GM18520 (cell line): ENCODE measurements around the gene FAM53B.

Source experiments
- ATAC-seq: cut with Tn5 transposase; IDR thresholded peaks from one replicate; pipeline ENCODE4 v1.9.1; 2021; ENCODE audit not compliant: unreplicated experiment

Gene FAM53B

DNA sequence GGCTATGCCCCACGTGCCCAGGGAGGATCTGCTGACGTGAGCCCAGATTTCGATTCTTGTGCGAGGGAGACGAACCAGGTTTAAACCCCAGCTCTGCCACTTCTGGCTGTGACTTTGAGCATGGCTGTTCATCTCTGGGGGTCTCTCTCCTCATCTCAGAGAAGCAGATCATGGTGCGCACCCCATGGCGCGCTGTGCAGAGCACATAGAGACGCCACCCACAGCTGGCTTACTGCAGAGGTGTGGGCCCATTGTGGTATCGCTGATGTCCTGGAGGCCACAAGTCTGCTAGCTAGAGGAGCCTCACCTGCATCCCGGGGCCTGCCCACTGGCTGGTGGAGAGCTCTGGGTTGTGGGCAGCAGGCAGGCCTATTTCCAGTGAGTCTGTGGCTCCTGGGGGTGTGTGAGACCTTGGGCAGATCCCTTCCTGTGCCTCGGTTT is 142.0 kb downstream of the FAM53B start:
- no peak for ATAC-seq

DNA sequence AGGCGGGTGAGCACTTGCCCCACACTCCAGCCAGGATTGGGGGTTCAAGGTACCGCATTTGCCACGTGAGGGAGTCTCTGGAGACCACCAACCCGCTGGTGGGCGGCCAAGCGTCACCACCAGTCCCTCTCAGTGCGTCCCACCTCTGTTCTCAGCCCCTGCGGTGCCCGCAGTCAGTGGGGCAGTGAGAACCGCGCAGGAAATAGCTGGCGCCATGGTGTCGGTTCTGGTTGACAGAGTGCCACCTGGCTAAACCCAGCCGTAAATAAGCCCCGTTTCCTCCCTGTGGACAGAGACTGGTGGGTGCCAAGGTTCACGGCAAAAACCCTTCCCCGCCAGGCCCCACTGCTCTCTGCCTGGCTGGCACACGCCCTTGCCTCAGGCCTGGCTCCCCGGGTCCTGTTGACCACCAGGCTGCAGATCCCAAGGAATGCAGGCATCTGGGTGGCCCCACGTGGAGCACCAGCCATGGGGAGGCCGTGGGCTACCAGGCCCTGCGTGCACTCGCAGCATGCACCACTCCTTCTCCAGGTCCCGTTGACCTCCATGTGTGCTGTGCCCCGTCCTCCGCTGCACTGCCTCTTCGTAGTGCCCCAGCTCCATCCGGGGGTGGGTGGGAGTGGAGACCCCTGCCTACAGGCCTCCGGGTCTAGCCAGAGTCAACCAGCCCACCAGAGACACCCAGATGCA is 142.6 kb downstream of the FAM53B start:
- no peak for ATAC-seq

DNA sequence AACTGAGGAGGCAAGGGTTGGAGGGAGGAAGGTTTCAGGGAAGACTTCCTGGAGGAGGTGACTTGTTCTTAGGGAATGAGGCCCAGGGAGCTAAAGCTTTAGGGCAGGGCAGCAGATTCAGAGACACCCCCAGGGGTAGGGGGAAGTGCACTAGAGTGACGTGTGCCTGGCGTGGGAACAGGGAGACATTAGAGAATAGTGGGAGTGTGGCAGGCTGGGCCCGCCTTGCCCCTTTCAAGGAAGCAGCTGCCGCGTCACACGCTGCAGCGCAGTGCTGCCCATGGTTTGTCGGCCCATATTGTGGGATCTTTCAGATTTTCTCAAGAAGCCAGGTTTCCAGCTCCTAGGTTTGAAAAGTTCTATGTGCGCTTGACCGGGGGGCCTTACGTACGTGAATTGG is 143.2 kb downstream of the FAM53B start:
- ATAC-seq = no peak

DNA sequence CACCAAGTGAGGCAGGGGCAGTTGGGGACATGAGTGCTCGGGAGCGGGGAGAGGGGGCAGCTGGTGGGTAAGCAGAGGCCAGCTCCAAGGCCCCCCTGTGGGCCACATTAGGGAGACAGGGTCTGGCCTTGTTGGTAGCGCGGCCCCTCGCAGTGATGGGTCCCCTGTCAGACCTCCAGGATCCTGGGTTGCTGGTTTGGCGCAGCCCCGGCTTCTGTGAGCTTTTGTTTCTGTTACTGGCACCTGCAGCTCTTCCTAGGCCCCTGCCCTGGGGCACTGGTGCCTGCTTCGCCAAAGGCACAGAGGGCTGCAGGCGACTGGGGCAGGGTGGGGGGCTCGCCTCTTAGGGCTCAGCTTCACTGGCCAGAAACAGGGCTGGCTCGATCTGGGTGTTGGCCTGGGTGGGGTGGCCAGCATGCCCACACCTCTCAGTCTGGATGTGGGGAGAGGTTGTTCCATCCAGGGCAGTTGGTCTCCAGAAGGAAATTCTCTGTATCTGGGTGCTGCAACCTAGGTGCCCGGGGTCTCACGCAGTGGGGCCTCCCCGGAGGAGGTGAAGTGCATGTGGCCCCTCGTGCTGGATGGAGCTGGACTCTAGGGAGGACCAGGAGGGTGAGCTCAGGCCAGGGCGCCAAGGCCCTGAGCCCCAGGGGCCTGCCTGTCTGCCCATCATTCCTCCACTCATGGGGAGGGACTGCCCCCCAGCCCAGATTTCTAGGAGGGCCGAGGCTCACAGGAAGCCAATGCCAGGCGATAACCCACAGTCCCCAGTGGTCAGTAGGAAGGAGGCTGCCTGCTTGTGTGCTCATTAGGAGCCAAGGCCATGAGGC is 143.9 kb downstream of the FAM53B start:
- ATAC-seq = no peak

DNA sequence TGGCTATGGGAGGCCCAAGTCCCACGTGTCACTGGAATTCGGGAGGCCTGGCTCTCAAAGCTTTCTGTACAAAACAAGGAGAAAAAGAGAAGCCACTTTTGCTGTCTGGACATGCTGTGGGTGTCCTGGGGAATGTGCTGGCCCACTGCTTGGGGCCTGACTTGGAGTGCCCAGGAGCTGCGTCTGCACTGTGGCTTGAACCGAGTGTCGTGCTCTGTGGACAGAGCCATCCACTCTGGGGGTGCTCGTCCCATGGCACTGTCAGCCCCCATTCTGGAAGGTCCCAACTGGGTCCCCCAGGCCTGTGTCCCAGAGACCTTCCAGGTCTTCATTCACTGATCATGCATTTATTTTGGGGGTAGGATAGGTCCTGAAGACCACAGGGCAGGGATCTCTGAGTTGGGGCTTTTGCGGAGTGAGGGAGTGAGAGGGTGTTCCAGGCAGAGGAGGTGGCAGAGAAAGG is 144.6 kb downstream of the FAM53B start:
- no peak for ATAC-seq

DNA sequence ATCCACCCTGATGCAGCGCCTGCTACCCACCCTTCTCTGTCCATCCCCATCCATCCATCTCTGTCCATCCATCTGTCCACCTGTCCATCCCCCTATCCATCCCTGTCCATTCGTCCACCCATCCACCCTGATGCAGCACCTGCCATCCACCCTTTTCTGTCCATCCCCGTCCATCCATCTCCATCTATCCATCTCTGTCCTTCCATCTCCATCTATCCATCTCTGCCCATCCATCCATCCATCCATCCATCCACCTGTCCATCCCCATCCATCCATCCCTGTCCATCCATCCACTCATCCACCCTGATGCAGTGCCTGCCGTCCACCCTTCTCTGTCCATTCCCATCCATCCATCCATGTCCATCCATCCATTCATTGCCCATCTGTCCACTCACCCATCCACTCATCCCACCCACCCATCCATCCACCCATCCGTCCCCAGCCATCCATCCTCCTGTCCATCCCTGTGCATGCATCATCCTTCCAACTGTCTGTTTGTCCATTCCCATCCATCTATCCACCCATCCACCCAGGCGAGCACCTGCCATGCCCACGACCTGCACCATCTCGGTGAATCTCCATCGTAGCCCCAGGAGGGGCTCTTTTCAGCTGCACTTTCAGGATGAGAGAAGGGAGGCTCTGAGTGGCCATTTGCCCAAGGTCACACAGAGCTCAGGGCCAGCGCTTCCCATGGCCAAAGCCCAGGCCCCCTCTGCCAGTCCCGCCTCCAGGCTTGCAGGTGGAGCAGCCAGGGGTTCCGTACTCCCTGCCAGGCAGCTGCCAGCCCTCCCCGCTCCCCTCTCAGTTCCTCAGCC is 145.2 kb downstream of the FAM53B start:
- ATAC-seq = no peak

DNA sequence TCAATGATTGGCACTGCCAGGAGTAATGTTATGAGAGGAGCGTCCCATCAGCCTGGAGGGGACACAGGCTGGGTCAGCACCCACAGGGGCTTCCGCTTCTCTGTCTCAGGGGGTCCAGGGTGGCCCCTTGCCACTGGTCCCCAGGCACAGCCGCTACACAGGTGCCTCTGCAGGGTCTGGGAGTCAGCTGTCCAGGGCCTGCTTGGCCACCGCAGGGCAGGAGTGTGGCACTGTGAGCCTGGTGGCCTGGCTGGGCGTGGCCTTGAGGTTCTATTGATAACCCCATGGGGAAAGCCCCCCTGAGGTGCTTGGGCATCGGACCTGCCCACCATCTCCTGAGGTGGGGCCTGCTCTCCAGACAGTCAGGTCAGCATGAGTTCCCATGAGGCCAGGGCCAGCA is 146.0 kb downstream of the FAM53B start:
- ATAC-seq = no peak

DNA sequence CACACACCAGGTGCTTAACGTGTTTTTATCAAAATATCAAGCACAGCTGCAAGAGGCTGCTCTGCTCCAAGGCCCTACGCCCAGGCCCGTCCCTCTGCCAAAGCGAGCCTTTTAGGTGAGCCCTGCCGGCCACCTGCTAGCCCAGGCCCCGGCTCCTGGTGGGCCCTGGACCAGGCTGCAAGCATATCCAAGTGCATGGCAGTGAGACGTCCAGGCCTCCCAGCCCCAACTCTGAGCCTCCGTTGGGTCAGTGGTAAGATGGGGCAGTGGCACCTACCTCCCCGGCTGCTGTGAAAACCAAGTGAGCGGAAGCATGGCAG is 146.4 kb downstream of the FAM53B start:
- no peak for ATAC-seq

DNA sequence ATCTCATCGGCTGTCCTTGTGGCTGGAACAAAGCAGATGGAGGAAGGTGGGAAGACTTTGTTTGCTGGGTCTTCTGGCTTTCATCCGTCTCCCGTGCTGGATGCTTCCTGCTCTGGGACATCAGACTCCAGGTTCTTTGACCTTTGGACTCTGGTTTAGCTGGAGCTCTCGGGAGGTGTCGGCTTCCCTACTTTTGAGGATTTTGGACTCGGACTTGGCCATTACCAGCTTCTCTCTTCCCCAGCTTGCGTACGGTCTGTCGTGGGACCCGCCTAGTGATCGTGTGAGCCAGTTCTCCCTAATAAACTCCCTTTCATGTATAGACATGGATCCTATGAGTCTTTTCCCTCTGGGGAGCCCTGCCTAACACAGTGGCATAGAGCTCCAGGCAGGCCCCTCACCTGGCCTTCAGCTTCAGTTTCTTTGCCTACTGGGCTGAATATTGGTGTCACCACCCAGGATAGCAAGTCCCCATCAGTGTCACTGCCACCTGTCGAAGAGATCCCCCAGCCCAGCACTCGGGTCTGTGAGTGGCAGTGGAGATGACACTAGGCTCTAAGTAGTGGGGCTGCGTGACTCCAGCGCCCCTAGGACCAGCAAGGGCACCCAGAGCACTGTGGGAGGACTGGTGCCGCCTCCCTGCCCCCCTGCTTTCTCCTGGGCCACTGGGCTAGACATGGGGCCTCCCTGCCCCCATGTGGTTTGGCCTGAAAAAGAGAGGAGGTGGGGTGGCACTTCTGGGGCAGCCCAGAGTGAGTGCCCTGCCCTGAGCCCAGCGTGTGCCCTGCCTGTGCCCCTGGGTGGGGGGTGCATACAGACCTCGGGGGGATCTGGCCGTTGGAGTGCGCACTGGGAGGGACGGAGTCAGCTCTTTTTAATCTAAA is 147.0 kb downstream of the FAM53B start:
- ATAC-seq = no peak

DNA sequence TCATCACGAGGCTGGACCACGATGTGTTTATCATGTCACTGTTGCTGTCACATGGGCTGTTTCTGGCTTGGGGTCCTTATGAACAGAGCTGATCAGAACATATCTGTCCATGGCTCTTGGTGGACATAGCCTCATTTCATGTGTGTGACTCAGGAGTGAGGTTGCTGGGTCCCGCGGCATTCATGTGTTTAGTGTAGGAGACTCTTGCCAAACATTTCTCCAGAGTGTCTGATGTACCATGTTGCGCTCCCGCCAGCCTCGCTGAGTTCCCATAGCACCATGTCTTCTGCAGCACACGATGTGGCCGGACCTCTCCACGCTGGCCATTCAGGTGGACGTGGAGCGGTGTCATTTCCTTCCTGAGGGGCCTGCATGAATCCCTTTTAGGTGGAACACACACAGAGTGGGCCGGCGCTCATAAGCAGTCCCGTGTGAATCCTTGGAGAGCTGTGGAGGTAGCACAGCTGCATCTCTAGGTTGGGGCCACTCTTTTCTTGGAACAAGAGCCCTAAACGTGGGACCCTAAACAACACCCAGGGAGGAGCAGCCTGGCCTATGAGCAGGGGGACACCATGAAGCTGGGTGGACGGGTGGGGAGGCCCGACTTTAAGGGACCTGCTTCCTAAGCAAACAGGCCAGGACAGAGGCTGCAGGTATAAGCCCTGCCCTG is 147.9 kb downstream of the FAM53B start:
- ATAC-seq = no peak

DNA sequence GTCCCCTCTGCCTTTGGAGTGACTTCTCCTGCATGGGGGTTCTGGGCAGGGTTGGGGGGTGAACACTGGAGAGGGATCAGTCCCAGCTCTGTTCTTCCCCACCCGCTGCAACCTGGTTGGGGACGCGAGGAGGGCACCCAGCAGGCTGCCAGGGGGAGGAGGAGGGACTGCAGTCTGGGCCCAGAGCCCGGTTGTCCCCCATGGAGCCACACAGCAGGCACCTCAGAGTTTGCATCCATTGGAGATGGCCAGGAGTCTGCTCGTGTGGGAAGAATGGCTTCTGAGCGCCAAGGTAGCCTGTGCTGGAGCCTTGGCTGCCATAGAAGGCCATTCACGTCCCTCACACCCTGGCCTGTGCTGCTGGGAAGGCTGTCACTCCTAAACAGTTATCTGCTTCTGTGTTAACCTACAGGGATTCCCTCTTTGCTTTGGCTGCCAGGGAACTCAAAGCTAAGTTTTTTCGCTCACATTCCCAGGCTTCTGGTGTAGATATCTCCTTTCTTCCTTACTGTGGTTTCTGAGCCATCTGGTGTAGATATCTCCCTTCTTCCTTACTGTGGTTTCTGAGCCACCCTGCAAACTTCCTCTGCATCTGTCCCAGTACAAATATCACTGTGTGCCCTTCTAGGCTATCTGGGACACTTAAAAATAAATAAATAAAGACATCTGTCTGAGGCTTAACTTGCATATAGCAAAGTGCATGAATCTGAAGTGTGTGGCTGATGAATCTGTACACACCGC is 148.9 kb downstream of the FAM53B start:
- no peak for ATAC-seq

DNA sequence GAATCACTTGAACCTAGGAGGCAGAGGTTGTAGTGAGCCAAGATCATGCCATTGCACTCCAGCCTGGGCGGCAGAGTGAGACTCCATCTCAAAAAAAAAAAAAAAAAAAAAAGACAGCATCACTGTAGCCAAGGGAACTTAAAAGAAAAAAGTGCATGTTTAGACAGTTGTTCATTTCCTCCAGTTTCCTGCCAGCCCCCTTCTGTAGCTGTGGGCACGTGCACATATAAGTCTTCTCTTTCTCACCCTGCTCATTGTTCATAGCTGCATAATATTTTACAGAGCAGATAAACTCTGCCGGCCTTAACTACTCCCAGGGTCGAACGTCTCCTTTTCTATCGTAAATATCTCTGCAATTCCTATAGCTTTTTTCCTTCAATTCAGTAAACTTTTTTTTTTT is 149.9 kb downstream of the FAM53B start:
- ATAC-seq = no peak

DNA sequence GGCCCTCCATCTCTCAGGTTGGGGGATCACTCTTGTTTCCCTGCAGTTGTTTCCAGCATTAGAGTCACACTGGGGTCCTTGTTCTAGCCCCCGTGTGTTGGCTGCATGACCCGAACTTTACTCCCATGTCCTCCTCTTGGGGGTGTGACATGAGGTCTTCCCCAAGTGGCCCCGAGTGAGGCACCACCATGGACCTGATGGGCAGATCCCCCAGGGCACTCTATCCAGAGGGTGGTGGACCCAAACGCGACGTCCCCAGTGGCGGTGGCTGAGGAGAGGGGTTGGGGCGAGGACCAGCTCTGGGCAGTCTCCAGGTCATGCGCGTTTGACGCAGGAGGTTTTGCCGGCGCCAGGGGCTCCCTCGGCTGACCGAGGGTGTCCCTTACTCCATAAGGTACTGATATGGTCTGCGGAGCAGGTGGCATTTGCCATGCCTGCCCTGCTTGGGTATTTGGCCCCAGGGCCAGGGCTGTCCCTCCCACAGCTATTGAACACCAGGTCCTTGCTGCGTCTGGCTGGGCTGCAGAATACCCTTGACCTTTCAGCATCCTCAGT is 150.7 kb downstream of the FAM53B start:
- no peak for ATAC-seq

DNA sequence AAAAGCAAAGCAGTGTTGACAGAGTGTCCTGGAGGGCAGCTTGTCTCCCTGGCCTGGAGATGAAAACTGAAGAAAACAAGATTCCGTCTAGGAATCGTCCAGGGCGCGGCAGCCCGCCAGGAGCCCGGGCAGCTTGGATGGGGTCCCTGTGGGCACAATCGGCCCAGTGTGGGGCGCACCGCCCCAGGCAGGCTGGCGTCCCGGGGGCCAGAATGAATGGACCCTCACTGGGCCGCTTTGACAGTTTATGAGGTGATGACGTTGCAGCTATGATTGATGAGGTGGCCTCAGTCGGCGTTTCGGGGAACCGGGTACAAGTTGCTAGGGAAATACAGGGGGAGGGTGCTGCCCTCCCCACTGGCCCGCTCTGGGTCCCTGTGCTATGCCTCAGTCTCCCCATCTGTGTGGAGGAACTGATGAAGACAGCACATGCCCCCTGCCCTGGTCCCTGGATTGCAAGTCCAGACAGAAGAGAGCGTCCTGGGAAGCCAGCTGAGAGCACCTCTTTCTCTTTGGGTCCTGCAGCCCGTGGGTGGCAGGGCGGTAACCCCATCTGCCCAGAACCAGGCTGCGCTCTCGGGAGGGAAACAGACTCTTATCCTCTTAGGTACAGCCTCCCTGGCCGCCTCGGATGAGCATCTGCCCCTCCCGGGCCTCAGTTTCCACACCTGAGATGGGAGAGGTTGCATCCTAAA is 151.3 kb downstream of the FAM53B start:
- no peak for ATAC-seq

DNA sequence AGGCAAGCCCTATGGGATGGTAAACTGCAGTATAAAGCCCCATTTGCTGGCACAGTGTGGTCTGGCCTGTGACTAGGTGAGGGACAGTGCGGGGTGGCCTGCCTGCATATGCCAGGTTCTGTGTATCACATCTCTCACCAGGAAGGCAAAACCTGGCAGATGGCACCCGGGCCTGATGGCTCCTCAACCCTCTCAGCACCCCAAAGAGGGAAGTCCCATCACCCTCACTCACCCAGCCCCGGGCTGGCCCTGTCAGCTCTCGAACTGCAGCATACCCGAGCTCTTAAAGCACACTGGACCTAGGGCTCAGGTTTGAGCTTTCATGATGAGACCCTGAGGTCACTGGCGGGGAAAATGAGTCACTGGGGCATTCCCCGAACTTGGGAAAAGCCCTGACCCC is 152.1 kb downstream of the FAM53B start:
- ATAC-seq = no peak

DNA sequence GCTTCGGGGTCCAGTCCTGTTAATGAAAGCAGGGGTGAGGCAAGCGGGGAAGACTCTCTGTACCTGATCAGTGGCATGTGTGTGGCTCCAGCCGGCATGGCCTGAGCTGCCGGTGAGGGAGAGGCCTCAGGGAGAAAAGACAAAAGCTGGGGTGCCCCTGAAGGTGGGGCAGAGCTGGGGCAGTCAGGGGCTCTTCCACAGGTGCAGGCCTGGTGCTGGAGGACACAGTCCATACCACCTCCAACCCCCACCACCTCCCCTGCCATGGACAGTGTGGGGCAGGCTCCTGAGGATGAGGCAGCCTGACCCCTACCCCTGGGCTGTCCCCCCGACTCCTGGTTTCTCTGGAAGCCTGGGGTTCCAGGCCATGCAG is 153.1 kb downstream of the FAM53B start:
- ATAC-seq = no peak

DNA sequence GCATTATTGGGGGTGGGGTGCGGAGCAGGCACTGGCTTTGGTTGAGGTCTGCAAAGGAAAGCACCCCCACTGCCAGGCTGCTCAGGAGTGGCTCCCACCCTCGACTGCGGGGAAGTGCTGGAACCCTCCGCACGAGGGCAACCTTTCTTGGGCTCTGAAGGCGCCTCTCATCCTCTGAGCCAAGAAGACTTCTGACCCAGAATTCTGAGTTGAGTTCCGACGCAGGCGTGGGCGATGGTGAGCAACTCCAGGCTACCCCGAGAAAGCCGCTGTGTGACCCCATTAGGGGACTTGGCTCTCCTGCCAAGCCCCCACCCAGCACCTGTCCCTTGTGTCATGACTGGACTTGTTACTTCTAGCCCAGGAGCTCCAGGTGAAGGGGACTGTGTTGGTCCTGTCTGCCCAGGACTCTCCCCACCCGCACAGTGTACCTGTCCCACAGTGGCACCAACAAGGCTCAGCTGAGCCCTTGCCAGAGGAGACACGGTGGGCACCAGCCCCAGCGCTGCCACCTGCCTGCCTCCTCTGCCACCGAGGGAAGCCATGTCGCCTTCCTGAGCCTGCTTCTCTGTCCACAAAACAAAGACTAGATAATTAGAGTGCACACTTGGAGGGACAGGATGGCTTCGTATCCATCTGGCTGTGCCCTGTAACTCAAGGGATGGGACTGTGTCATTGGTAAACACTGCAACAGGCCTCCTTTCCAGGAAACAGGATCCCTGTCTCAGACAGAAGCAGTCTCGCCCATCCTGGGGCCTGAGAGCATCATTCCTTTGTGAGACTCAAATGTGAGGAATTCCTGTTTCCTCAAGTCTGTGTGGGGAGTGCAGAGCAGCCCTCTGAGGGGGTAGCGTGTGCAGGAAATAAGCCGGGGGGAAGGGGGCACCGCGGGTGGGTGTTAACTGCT is 153.7 kb downstream of the FAM53B start:
- no peak for ATAC-seq
